T-cell (primary cell): ENCODE results near the gene TBX4. TPM values are rescaled to one million over a fixed set of nuclear protein-coding genes. Genes with fewer than 3 reads are reported as not detected.

Experiments used
- ATAC-seq, 4 experiments: fragments of 200-7000 bp in 3 of 4; fragments of 150-1000 bp in 1 of 4; cut with Tn5 transposase; replicated peaks in 1 of 4; 1 replicate in 3 of 4; 2 replicates in 1 of 4; pipeline ENCODE4 v1.10.0; 2021; ENCODE audit warnings: moderate library complexity in 3 of 4, mild to moderate bottlenecking in 2 of 4, moderate number of reproducible peaks in 1 of 4
- CTCF ChIA-PET, 2 donors: fragments of 300-600 bp; sonication (Branson Sonifier 250); formaldehyde crosslinking; loops; one replicate each; lab custom pipeline; 2022; ENCODE audit warnings: antibody characterized with exemption in 2 of 2; lab: Charles Lee
- POLR2A ChIA-PET, 2 donors: fragments of 300-600 bp; sonication (Branson Sonifier 250); formaldehyde crosslinking; loops; one replicate each; lab custom pipeline; 2022; ENCODE audit warnings: antibody characterized with exemption in 2 of 2; lab: Charles Lee
- DNase-seq, 35 experiments: peaks; one replicate each; pipeline versions ENCODE4 v3.0.0 to v3.0.0-alpha.2; 2013 to 2023
- H3K27ac ChIP-seq: one replicate; pipeline ENCODE4 v1.5.1; 2013; ENCODE audit warnings: low read length
- H3K27me3 ChIP-seq, 2 experiments: replicated peaks in 1 of 2; 1 replicate in 1 of 2; 2 replicates in 1 of 2; pipeline versions ENCODE4 v1.6.1 to v1.7.0; 2013; ENCODE audit warnings: low read length in 1 of 2, mixed read lengths in 1 of 2; ENCODE audit not compliant: control insufficient read depth in 2 of 2, insufficient read depth in 2 of 2; ENCODE audit errors: extremely low read depth in 1 of 2
- H3K36me3 ChIP-seq, 2 donors: 1 replicate in 1 of 2; 2 replicates in 1 of 2; pipeline versions ENCODE4 v1.6.1 to v1.7.0; 2013; ENCODE audit warnings: low read length in 1 of 2; ENCODE audit not compliant: control insufficient read depth in 2 of 2, insufficient read depth in 1 of 2; ENCODE audit errors: extremely low read depth in 1 of 2
- H3K4me1 ChIP-seq, 2 experiments: 1 replicate in 1 of 2; 2 replicates in 1 of 2; pipeline versions ENCODE4 v1.6.1 to v1.7.0; 2013; ENCODE audit warnings: low read length in 2 of 2, mixed read lengths in 1 of 2; ENCODE audit not compliant: insufficient read depth in 2 of 2, control insufficient read depth in 1 of 2; ENCODE audit errors: extremely low read depth in 1 of 2
- H3K4me3 ChIP-seq, 2 donors: 1 replicate in 1 of 2; 2 replicates in 1 of 2; pipeline versions ENCODE4 v1.5.1 to v1.7.0; 2013; ENCODE audit warnings: mild to moderate bottlenecking in 2 of 2, low read length in 1 of 2, moderate library complexity in 1 of 2; ENCODE audit not compliant: control insufficient read depth in 1 of 2; ENCODE audit errors: extremely low read depth in 1 of 2
- H3K9me3 ChIP-seq: 2 replicates; pipeline ENCODE4 v1.7.0; 2013
- H3K27ac Mint-ChIP-seq, 2 donors: one replicate each; pipeline ENCODE4 v1.8.0; 2020 to 2021; ENCODE audit warnings: mild to moderate bottlenecking in 2 of 2, mixed read lengths in 2 of 2
- H3K27me3 Mint-ChIP-seq, 2 donors: one replicate each; pipeline ENCODE4 v1.8.0; 2021 to 2022; ENCODE audit warnings: mixed read lengths in 2 of 2
- H3K36me3 Mint-ChIP-seq: one replicate; pipeline ENCODE4 v1.8.0; 2021; ENCODE audit warnings: mixed read lengths
- H3K4me1 Mint-ChIP-seq, 3 donors: one replicate each; pipeline ENCODE4 v1.8.0; 2020 to 2022; ENCODE audit warnings: mixed read lengths in 3 of 3, mild to moderate bottlenecking in 1 of 3
- H3K4me3 Mint-ChIP-seq, 3 donors: one replicate each; pipeline ENCODE4 v1.8.0; 2020 to 2022; ENCODE audit warnings: mild to moderate bottlenecking in 3 of 3, mixed read lengths in 3 of 3, moderate library complexity in 3 of 3
- H3K9me3 Mint-ChIP-seq, 3 donors: one replicate each; pipeline ENCODE4 v1.8.0; 2020 to 2022; ENCODE audit warnings: mixed read lengths in 3 of 3
- WGBS: methylation state at CpG from one replicate; pipeline ENCODE4 v1.1.5; 2013; ENCODE audit warnings: missing lambda C conversion rate; ENCODE audit not compliant: insufficient coverage; 5-methylcytosine and 5-hydroxymethylcytosine counted together
- total RNA-seq, 35 experiments: library from RNA in 6 of 35; stranded (reverse) in 6 of 35; fragments of 120-200 nt in 1 of 35; gene quantifications; one replicate each; pipeline versions ENCODE4 v1.2.1 to v1.2.4 and lab custom pipeline; 2013 to 2026

Gene TBX4
- total RNA-seq, 5 donors from 2014 or later (not counting 1 experiment from before 2014, with no cell fraction given) = not detected

DNA sequence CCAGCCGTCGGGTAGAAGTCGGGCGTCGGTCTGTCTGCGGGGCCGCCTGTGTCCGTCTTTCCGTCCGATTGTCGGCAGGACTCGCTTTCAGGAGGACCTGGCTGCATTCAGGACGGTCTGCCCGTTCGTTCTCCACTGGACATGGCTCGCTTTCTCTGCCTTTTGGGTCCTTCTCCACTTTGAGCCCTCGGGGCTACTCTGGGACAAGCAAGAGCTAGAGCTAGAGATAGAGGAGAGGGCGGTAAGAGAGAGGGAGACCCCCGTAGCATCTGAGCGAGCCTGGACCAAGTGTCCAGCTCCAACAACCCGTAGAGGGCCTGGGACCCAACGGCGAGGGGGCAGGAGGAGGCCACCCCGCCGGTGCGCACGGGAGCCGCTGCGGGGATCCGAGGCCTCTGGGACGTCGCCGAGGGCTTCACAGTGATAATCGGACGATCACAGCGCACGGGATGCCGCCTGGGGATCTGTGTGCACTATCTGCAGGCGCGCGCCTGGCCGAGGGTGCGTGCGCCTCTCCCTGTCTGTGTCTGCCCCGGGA is 4.5 kb downstream of the TBX4 start:
- H3K4me1 ChIP-seq = peaks cover 10 to 45% of the 10 kb centered on the region in 2 experiments
- no peak for ATAC-seq
- H3K27ac ChIP-seq = no peak overlapping the region
- Mint-ChIP-seq H3K9me3 (no peaks in the 10 kb centered on the region), H3K4me1 (peaks cover 48 to 62% (median 51%) of the 10 kb centered on the region in 3 donors), H3K27me3 (peaks cover 77 to 82% of the 10 kb centered on the region in 2 donors), H3K27ac (no peak overlapping the region), H3K36me3 (no peaks in the 10 kb centered on the region), H3K4me3 (peak overlapping the region; percentile 44 to 74 (median 65))
- no peaks in the 10 kb centered on the region for H3K9me3 ChIP-seq
- no peaks in the 10 kb centered on the region for H3K36me3 ChIP-seq
- H3K4me3 ChIP-seq = peak overlapping the region in 1 of 2 donors; percentile 17
- CTCF ChIA-PET = interaction anchor here in 1 of 2 donors (0.5 kb wide), 1 partner anchor 67 kb away, joined by 3 read pairs; no protein-coding TSS in a partner anchor
- 15% methylated on average over 43 of the region's 45 CpGs for WGBS
- DNase-seq = no peak
- H3K27me3 ChIP-seq = peaks cover 30 to 78% of the 10 kb centered on the region in 2 experiments
- POLR2A ChIA-PET = no interaction called here

DNA sequence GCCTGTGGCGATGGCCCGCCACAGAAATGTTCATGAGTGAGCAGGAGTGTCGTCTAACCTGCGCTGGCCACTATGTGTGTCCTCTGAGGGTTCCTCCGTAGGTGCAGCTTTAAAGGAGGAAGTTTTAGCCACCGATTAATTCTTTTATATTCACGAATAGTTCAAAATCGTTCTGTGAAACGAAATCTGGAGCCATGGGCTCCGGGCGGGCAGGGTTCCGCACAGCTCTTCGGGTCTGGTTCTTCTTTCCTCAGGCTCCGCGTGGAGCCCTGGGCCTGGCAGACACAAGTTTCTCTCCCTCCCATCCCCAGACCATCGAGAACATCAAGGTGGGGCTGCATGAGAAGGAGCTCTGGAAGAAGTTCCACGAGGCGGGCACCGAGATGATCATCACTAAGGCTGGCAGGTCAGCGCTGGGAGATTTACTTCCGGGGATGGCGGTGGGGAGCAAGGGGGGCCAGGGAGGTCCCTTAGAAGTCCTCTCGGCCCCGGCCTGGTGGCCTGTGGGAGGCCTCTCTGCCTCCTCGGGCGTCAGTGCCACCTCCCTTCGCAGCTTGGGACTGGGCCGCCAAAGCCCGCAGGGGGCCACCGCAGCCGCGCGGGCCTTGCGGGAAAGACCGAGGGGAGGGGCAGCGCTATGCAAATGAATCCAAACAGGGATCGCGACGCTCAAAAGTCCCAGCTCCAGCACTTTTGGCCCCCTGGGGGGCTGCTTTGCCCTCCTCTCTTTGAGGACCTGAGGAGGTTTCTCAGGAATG is 5.2 kb downstream of the TBX4 start:
- peaks cover 30 to 78% of the 10 kb centered on the region in 2 experiments for H3K27me3 ChIP-seq
- Mint-ChIP-seq H3K4me1 (peaks cover 51 to 68% (median 55%) of the 10 kb centered on the region in 3 donors), H3K4me3 (peak overlapping the region; percentile 44 to 74 (median 65)), H3K36me3 (no peaks in the 10 kb centered on the region), H3K9me3 (no peaks in the 10 kb centered on the region), H3K27me3 (peaks cover 80 to 87% of the 10 kb centered on the region in 2 donors), H3K27ac (no peak overlapping the region)
- DNase-seq = peak in 1 of 35 experiments; percentile 2
- CTCF ChIA-PET = interaction anchor here in 1 of 2 donors (0.5 kb wide), 1 partner anchor 68 kb away, joined by 3 read pairs; no protein-coding TSS in a partner anchor
- no peak for ATAC-seq
- no peaks in the 10 kb centered on the region for H3K9me3 ChIP-seq
- H3K36me3 ChIP-seq = no peaks in the 10 kb centered on the region
- WGBS = 4% methylated on average over 26 of the region's 39 CpGs
- POLR2A ChIA-PET = no interaction called here
- peaks cover 10 to 46% of the 10 kb centered on the region in 2 experiments for H3K4me1 ChIP-seq
- no peak overlapping the region for H3K27ac ChIP-seq
- H3K4me3 ChIP-seq = peak overlapping the region in 1 of 2 donors; percentile 17

DNA sequence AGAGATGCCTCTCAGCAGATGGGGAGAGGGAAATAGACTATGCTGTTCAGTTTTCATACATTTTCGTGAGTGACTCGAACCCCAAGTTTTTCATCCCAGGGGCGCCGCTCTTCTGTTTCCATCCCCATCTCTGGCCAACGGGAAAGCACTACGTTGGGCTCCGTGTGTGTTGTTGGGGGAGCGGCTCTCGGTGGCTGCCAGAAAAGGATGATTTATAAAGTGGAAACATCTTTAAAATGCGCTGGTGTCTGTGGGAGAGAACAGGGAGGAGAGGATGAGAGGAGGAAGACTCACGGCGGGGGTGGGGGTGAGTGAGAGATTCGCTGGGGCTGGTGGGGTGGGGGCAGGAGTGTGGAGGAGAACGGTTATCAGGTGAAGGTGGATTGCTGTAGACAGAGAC is 5.8 kb downstream of the TBX4 start:
- Histone ChIP-seq H3K4me3 (no peak overlapping the region), H3K27me3 (peaks cover 27 to 80% of the 10 kb centered on the region in 2 experiments), H3K4me1 (peaks cover 10 to 44% of the 10 kb centered on the region in 2 experiments), H3K27ac (no peak overlapping the region), H3K9me3 (no peaks in the 10 kb centered on the region), H3K36me3 (no peaks in the 10 kb centered on the region)
- DNase-seq = no peak
- H3K9me3 Mint-ChIP-seq = no peaks in the 10 kb centered on the region
- ChIA-PET POLR2A (no interaction called here), CTCF (no interaction called here)
- peak overlapping the region in 2 of 3 donors; percentile 36 to 74 for H3K4me3 Mint-ChIP-seq
- ATAC-seq = no peak
- 20% methylated on average over 7 of the region's 14 CpGs for WGBS
- peaks cover 81 to 87% of the 10 kb centered on the region in 2 donors for H3K27me3 Mint-ChIP-seq
- H3K4me1 Mint-ChIP-seq = peaks cover 50 to 68% (median 55%) of the 10 kb centered on the region in 3 donors
- no peaks in the 10 kb centered on the region for H3K36me3 Mint-ChIP-seq
- H3K27ac Mint-ChIP-seq = no peak overlapping the region

DNA sequence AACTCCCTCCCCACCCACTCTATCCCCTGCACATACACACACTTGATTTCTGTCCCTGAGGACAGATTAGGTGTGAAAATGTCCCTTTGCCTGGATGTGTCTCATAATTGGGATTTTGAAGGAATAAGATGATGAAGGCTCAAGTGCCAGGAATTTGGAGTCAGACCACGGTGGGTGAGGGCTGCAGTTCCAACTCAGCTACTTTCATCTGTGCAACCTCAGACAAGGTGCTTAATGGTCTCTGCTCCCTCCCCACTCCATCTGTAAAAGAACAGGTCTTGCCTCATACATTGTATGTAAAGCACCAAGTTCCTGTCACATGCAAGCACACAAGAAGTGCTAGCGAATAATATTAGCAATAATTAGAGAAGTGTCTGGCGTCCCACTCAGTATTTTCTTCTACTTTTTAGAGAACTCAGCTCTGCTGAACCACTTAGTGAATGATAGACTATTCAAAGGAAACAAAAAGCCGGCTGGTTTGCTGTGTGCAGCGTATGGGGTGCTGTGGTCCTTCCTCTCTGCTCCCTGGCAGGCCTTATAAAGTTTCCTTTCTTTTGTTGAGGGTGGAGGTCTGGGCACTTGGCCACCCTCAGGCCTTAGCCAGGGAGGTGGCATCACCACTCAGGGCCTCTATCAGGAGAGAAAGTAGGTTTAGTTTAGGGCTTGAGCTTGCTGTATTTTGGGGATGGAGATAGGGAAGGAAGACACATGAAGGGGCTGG is 6.4 kb downstream of the TBX4 start:
- ATAC-seq (no peak), DNase-seq (peak in 1 of 35 experiments; percentile 1)
- no peak overlapping the region for H3K4me3 ChIP-seq
- H3K4me1 Mint-ChIP-seq = peaks cover 48 to 66% (median 53%) of the 10 kb centered on the region in 3 donors
- H3K27me3 ChIP-seq = peaks cover 26 to 86% of the 10 kb centered on the region in 2 experiments
- peak overlapping the region in 1 of 3 donors; percentile 74 for H3K4me3 Mint-ChIP-seq
- 27% methylated on average over 2 of the region's 5 CpGs for WGBS
- H3K27ac ChIP-seq = no peak overlapping the region
- H3K27me3 Mint-ChIP-seq = peaks cover 80 to 88% of the 10 kb centered on the region in 2 donors
- H3K36me3 Mint-ChIP-seq = no peaks in the 10 kb centered on the region
- POLR2A ChIA-PET = no interaction called here
- no peak overlapping the region for H3K27ac Mint-ChIP-seq
- no peaks in the 10 kb centered on the region for H3K9me3 Mint-ChIP-seq
- H3K36me3 ChIP-seq = no peaks in the 10 kb centered on the region
- CTCF ChIA-PET = no interaction called here
- peaks cover 10 to 44% of the 10 kb centered on the region in 2 experiments for H3K4me1 ChIP-seq
- H3K9me3 ChIP-seq = no peaks in the 10 kb centered on the region

DNA sequence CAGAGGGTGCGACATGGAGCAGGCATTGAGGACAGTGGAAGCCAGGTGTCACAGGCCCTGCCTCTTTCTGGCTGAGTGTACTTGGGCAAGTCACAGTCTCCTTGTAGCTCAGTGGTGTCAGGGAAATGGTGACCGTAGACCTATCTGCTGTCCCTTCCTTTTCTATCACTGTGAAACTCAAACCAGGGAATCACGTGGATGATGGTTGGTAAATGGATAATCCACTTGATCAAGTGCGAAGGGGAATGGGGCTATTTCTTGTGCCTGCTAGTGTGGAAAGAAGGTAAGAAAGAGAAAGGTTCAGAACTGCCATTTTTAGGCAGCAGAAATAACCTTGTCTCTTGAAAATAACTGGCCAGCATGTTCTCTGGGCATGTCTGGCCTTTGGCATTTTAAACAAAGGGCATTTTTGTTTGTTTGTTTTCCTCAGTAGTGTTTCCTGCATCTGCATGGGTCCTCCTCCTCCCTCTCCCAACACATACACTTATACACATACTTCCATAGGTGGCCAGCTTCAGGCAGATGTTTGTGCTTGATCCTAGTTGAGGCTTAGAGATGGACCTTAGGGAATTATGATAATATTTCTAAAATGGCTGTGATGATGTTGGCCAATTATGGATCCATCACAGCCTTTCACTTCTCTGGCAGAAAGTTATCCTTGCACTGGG is 7.1 kb downstream of the TBX4 start:
- no peaks in the 10 kb centered on the region for H3K36me3 ChIP-seq
- Mint-ChIP-seq H3K9me3 (no peaks in the 10 kb centered on the region), H3K4me1 (peaks cover 41 to 59% (median 46%) of the 10 kb centered on the region in 3 donors), H3K4me3 (peak overlapping the region in 1 of 3 donors; percentile 2), H3K27ac (no peak overlapping the region), H3K36me3 (no peaks in the 10 kb centered on the region), H3K27me3 (peaks cover 73 to 82% of the 10 kb centered on the region in 2 donors)
- H3K27me3 ChIP-seq = peaks cover 21 to 90% of the 10 kb centered on the region in 2 experiments
- DNase-seq (no peak), ATAC-seq (no peak)
- peaks cover 10 to 44% of the 10 kb centered on the region in 2 experiments for H3K4me1 ChIP-seq
- WGBS = 42% methylated on average over 2 of the region's 4 CpGs
- CTCF ChIA-PET = no interaction called here
- POLR2A ChIA-PET = interaction anchor here in 1 of 2 donors (0.9 kb wide), 1 partner anchor 1352 kb away, joined by 5 read pairs; no protein-coding TSS in a partner anchor
- H3K4me3 ChIP-seq = no peak overlapping the region
- H3K9me3 ChIP-seq = no peaks in the 10 kb centered on the region
- no peak overlapping the region for H3K27ac ChIP-seq
